Stimulated activated CD4-positive, alpha-beta T cell treated with anti-CD3 and anti-CD28 coated beads, TNF-alpha, amount 100 ng/mL, for 48 hours (primary cell): ENCODE results near the gene KAT6B.
A peak's percentile ranks its signal among the peaks of the same experiment; 100 is the strongest.

ENCODE experiments used
- DNase-seq, 3 donors: peaks; one replicate each; pipeline ENCODE4 v3.0.0-alpha.2; 2020; ENCODE audit warnings: low read depth in 3 of 3

KAT6B gene

GRCh38 chr10:74823791-74824183 lies 2.6 kb upstream of the KAT6B start:
- no peak for DNase-seq

DNA sequence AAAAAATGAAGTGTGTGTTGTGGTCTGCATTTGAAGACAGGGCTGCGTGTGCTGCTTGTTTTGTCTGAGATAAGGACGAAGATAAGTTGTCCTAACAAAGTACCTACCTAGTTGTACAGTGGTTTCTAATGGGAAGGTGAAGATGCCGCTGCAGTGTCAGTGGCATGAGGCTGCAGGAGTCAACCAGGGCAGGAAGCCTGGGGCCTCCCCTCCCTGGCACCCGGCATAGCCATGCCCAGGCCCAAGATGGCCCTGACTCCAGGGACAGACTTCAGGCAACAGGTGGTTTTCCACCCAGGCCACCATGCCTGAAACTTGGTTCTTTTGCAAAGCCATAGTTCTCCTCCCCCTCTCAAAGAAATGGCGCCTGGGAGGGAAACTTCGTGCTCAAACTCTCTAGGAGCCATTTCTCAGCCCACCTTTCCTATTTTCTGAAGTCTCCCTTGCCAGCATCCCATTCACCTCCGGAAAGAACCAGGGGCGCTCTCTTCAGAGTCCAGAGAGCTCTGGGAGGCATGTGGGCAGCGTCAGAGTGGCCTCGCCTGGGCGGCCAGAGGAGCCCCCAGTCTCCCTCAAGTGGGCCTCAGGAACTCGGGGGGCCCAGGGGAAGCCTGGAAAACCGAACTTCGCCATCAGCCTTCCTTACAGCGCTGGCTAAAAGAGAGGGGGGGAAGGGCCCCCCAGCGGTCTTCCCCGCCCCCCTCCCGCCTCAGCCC lies 2.1 kb upstream of the KAT6B start:
- DNase-seq, result peak in 2 of 3 donors; percentile 1 to 21

GRCh38 chr10:74824900-74825370 lies 1.5 kb upstream of the KAT6B start:
- peak; percentile 7 to 41 (median 11) for DNase-seq

DNA sequence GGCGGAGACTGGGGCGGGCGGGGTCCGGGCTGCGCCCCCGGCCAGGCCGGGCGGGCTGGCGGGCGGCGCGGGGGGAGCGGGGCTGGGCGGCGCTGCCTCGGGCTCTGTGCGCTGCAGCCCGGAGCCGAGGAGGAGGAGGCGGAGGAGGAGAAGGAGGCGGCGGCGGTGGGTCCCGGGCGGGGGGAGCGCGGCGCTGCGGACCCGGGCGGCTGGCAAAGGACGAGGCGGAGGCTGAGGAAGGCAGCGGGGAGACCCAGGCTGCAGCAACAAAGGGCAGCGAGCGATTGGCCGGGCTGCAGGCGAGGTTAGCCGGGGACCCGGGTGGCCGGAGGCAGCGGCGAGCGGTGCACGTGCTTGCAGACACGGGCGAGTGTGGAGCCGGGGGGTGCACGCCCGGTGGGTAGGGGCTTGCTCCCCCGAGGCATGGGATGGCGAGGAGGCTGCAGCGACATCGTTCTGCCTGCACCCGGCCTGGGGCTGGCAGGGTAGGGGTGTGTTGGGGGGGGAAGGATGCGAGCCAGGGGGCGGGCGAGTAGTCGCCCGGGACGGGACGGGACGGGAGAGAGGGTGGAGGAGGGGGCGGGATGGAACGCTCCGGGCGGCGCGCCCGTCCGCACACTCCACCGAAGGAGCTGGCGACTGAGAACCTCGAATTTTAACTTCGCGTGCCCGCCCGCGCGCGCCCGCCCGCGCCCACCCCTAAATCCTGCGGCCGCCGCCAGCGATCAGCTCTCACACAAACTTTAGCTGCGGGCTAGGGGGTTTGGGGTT lies 844 bp upstream of the KAT6B start:
- DNase-seq, result peak in 1 of 3 donors; percentile 40

DNA sequence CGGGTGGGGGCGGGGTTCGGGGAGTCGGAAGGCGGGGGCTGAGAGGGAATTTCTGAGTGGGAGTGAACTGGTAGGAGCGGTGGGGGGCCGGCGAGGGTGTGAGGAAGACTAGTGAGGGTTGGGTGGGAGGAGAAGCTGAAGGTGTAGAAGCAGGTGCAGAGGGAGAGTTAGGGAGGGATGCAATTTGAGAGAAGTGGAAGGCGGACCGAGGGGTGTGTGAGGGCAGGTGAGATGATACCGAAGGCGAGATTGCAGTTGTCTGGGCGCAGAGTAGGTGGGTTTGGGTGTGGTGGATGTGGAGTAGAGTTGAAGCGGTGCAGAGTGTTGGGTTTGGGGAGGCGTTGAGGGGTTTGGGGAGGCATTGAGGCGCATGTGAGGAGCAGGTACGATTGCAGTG lies 643 bp downstream of the KAT6B start:
- DNase-seq, result no peak

GRCh38 chr10:74827694-74828093 lies 1.3 kb downstream of the KAT6B start:
- DNase-seq, result no peak

- DNase-seq, result no peak
These were observed 2.5 kb downstream of the KAT6B start for GRCh38 chr10:74828946-74829345.

- no peak for DNase-seq
These were observed 5.2 kb downstream of the KAT6B start for GRCh38 chr10:74831518-74832120.

GRCh38 chr10:74835963-74836362 lies 9.6 kb downstream of the KAT6B start:
- no peak for DNase-seq

DNA sequence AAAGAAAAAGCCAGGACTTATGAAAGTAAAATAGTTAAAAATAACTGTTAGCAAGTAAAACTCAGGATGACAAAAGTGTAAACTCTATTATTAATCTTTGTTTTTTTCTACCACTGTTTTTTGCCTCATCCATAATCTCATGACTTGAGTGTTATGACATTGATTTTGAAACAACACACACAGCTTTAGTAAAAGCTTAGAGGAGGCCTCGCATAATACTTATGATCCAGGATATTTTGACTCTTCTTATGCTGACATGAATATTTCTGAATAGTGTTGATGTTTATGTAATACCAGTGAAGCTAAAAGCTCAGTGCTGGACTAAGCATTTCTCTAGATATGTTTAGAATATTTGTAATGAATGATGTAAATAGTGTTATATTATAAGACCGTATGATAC lies 10.5 kb downstream of the KAT6B start:
- DNase-seq, result no peak

GRCh38 chr10:74837743-74838142 lies 11.3 kb downstream of the KAT6B start:
- no peak for DNase-seq

DNA sequence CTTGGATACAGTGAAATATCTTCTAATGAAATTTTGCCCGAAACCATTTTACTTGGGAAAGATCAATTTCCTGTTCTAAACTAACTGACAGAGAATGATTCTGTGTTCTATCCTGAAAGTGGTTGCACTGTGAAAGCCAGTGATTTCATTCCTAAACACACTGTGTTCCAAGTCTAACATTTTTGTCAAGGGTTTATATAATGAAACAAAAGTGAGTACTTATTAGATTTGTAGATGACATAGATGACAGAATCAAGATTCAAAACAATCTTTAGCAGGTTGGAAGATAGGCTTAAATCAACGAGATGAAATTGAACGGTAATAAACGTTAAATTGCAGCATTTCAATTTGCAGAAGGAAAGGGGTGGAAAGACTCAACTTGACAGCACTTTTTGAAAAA lies 13.3 kb downstream of the KAT6B start:
- no peak for DNase-seq

DNA sequence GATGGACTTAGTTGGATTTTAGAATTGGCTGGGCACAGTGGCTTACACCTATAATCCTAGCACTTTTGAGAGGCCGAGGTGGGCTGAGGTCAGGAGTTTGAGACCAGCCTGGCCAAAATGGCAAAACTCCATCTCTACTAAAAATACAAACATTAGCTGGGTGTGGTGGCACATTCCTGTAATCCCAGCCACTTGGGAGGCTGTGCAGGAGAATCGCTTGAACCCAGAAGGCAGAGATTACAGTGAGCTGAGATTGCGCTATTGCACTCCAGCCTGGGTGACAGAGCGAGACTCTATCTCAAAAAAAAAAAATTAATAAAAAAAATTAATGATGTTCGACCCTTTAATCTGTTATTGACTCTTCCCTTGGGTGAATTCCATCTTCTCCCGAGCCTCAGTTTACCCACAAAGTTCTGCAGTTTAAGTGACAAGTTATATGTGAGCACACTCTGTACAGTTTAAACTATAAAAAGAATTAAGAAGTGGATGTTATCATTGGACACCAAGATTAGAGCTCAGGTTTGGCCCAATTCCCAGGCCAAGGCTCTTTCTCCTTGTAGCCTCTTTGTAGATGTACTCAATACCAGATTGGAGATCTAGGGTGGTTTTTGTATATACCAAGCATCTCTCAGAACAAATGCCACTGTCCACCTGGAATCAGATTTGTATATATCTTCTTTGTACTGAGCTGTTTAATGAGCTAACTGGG lies 15.0 kb downstream of the KAT6B start:
- no peak for DNase-seq

DNA sequence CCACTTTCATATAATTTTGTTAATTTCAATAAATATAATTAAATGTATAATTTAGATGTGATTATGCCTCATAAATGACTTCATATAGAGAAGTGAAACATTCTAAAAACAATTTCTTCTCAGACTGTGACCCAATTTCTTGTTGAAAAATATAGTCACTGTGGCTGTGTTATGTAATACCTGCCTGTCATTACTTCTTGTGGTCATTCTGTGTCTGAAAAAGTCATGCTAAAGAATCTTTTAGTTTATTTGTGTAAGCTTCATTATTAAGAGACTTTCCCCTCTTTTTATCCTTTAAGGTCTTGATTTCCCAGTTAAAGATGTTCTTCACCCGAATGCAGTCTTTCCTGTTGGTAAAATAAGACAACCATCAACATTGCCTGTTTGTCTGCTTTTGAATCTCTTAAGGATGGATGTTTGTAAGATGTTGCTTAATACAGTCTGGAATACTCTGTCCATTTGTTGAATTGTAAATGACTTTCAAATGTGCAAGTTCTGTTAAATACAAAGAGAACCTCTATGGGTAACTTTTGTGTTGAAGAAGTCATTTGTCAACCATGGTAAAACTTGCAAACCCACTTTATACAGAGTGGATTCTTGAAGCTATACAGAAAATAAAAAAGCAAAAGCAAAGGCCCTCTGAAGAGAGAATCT lies 16.0 kb downstream of the KAT6B start:
- no peak for DNase-seq

DNA sequence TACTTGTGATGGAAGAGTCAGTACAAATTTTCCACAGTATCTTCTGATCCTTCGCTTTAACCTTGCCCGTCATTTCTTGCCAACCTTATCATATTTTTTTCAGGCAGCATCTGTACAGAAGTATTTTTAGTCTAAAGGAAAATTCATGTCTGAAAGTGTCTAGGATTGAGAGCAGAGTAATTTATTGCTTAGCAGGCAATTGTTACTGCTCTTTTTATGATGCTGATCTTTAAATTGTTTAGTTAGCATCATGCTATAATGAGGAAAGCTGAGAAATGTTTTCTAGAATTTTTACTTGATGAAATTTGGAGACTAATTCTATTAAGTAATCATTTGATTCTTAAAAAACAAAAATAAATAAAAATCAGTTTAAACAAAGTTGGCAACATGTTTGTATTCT lies 20.6 kb downstream of the KAT6B start:
- no peak for DNase-seq

DNA sequence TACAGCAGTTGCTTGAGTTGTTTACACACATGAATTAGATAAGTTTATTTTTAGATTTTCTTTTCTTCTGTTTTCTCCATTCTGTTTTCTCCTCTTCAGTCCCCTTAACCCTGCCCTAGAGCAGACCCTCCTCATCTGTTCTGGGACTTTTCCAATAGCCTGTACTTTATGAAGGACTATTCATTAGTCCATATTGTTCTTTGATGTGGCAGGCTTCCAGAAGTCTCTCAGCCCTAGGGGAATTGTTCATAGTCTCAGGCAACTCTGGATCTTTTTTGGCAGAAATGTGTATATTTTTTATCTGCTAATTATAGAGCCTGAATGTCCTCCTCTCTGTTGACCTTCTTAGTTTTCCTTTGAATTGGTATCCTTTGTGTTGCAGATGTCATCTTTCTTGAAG lies 25.4 kb downstream of the KAT6B start:
- no peak for DNase-seq

GRCh38 chr10:74852381-74852780 lies 26.0 kb downstream of the KAT6B start:
- no peak for DNase-seq

DNA sequence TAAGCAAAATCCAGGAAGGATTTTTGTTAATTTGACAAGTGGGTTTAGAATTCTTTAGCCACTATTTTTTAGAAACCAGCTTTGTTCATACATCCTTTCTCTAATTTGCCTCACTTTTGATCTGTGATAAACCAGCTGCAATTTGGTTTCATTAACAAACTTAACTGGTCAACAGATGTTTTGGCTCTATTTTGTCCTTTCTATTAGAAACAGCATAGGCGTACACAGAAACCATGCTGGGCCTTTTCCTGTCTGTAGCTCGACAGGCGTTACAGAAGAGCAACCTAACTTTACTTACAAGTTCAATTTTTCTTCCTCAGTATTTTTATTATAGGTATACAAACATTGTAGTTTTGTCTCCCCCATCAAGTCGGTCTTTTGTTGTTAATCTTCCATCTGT lies 28.2 kb downstream of the KAT6B start:
- no peak for DNase-seq

- no peak for DNase-seq
These were observed 28.6 kb downstream of the KAT6B start for GRCh38 chr10:74855027-74855426.

- no peak for DNase-seq
These were observed 29.0 kb downstream of the KAT6B start for GRCh38 chr10:74855439-74855838.

DNA sequence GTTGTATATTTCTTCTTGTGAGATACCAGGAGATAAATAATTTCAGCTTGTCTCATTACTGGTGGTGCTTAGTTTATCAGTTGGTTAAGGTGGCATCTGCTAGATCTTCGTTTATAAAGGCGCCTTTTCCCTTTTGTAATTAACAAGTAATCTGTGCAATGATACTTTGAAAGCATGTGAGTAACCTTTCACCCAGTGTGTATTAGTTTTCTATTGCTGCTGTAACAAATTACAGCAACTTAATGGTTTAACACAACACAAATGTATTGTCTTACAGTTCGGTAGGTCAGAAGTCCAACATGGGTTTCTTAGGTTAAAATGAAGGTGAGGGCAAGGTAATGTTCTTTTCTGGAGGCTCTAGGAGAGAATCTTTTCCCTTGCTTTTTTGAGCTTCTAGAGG lies 30.5 kb downstream of the KAT6B start:
- no peak for DNase-seq

GRCh38 chr10:74857586-74857985 lies 31.2 kb downstream of the KAT6B start:
- no peak for DNase-seq
